Activated CD4-positive, alpha-beta T cell treated with anti-CD3 and anti-CD28 coated beads for 36 hours (primary cell): ENCODE results near the gene TMEM221. TPM values are rescaled to one million over a fixed set of nuclear protein-coding genes. Genes with fewer than 3 reads are reported as not detected.

ENCODE experiments used
- ATAC-seq: fragments of 200-7000 bp; cut with Tn5 transposase; one replicate; pipeline ENCODE4 v1.10.0; 2021; ENCODE audit warnings: mild to moderate bottlenecking, moderate library complexity
- CTCF ChIA-PET: fragments of 350-600 bp; sonication (Branson Sonifier 250); formaldehyde crosslinking; loops from one replicate; lab custom pipeline; 2021; ENCODE audit warnings: antibody characterized with exemption; lab: Charles Lee
- POLR2A ChIA-PET: fragments of 350-600 bp; sonication (Branson Sonifier 250); formaldehyde crosslinking; loops from one replicate; lab custom pipeline; 2021; ENCODE audit warnings: antibody characterized with exemption, inconsistent platforms; lab: Charles Lee
- DNase-seq: peaks from one replicate; pipeline ENCODE4 v3.0.0-alpha.2; 2020
- H3K27ac Mint-ChIP-seq: one replicate; pipeline ENCODE4 v1.8.0; 2021; ENCODE audit warnings: mixed read lengths
- H3K27me3 Mint-ChIP-seq: one replicate; pipeline ENCODE4 v1.8.0; 2021; ENCODE audit warnings: mixed read lengths
- H3K36me3 Mint-ChIP-seq: one replicate; pipeline ENCODE4 v1.8.0; 2021; ENCODE audit warnings: low read depth, mixed read lengths
- H3K4me1 Mint-ChIP-seq: one replicate; pipeline ENCODE4 v1.8.0; 2021; ENCODE audit warnings: mixed read lengths
- H3K4me3 Mint-ChIP-seq: one replicate; pipeline ENCODE4 v1.8.0; 2021; ENCODE audit warnings: mild to moderate bottlenecking, moderate library complexity, mixed read lengths
- H3K9me3 Mint-ChIP-seq: one replicate; pipeline ENCODE4 v1.8.0; 2021; ENCODE audit warnings: low read depth, mixed read lengths
- intact Hi-C, 2 experiments: fragments of 100-400 bp; cut with DNase I in 1 of 2; cut with micrococcal nuclease in 1 of 2; formaldehyde crosslinking; loops; one replicate each; pipeline versions ENCODE4 v1.14.2 to v1.15.1; 2022 to 2024; cut with DNase I, micrococcal nuclease
- total RNA-seq, 2 experiments: library from RNA; stranded (reverse); gene quantifications; one replicate each; pipeline ENCODE4 v1.2.3, GENCODE V29; 2021

TMEM221 gene
- total RNA-seq, 2 experiments from 2014 or later: not detected

GRCh38 chr19:17456127-17456526 lies 7.7 kb upstream of the TMEM221 start:
- Mint-ChIP-seq H3K9me3 (no peaks in the 10 kb centered on the region), H3K4me3 (no peak overlapping the region), H3K36me3 (no peaks in the 10 kb centered on the region), H3K27ac (no peak overlapping the region), H3K4me1 (peaks cover 6% of the 10 kb centered on the region), H3K27me3 (peaks cover 33% of the 10 kb centered on the region)
- DNase-seq: no peak
- CTCF ChIA-PET: interaction anchor here (0.9 kb wide), 1 partner anchor 10 kb away, joined by 3 read pairs; no protein-coding TSS in a partner anchor
- intact Hi-C loops: no loop called here
- no peak for ATAC-seq
- POLR2A ChIA-PET: no interaction called here

GRCh38 chr19:17455308-17456123 lies 7.0 kb upstream of the TMEM221 start:
- Mint-ChIP-seq H3K27ac (no peak overlapping the region), H3K36me3 (no peaks in the 10 kb centered on the region), H3K27me3 (peaks cover 33% of the 10 kb centered on the region), H3K4me3 (no peak overlapping the region), H3K4me1 (peaks cover 12% of the 10 kb centered on the region), H3K9me3 (no peaks in the 10 kb centered on the region)
- CTCF ChIA-PET: interaction anchor here (0.5 to 1.6 kb wide), 2 partner anchors 14 to 366 kb away, joined by 3 to 6 read pairs; partner anchors contain the start of gene INSL3
- POLR2A ChIA-PET: no interaction called here
- no peak for ATAC-seq
- intact Hi-C loops: no loop called here
- no peak for DNase-seq

GRCh38 chr19:17454576-17455071 lies 6.2 kb upstream of the TMEM221 start:
- POLR2A ChIA-PET: no interaction called here
- H3K9me3 Mint-ChIP-seq: no peaks in the 10 kb centered on the region
- H3K36me3 Mint-ChIP-seq: no peaks in the 10 kb centered on the region
- H3K4me3 Mint-ChIP-seq: no peak overlapping the region
- DNase-seq: no peak
- no peak for ATAC-seq
- peaks cover 35% of the 10 kb centered on the region for H3K27me3 Mint-ChIP-seq
- H3K4me1 Mint-ChIP-seq: peaks cover 20% of the 10 kb centered on the region
- H3K27ac Mint-ChIP-seq: no peak overlapping the region
- CTCF ChIA-PET: interaction anchor here (0.5 to 1.6 kb wide), 6 partner anchors 10 to 367 kb away, joined by 3 to 8 read pairs (median 4); partner anchors contain the start of gene INSL3
- intact Hi-C loops: loop anchor here in 1 of 2 experiments (5.0 kb wide), 1 partner anchor 118 kb away; no protein-coding TSS in a partner anchor

GRCh38 chr19:17451820-17452219 lies 3.4 kb upstream of the TMEM221 start:
- CTCF ChIA-PET: interaction anchor here (0.6 to 0.9 kb wide), 3 partner anchors 17 to 869 kb away, joined by 4 read pairs; partner anchors contain the start of gene MPV17L2
- intact Hi-C loops: loop anchor here (2.0 to 5.0 kb wide), 4 partner anchors 15 to 403 kb away; partner anchors contain the start of gene PGLS (in 1 of the 2)
- no peak overlapping the region for H3K27ac Mint-ChIP-seq
- no peak overlapping the region for H3K4me3 Mint-ChIP-seq
- ATAC-seq (no peak), DNase-seq (no peak)
- no peaks in the 10 kb centered on the region for H3K36me3 Mint-ChIP-seq
- H3K9me3 Mint-ChIP-seq: no peaks in the 10 kb centered on the region
- POLR2A ChIA-PET: no interaction called here
- peaks cover 35% of the 10 kb centered on the region for H3K27me3 Mint-ChIP-seq
- H3K4me1 Mint-ChIP-seq: peaks cover 20% of the 10 kb centered on the region

GRCh38 chr19:17450264-17451075 lies 2.0 kb upstream of the TMEM221 start:
- ChIA-PET POLR2A (no interaction called here), CTCF (interaction anchor here (0.6 to 1.3 kb wide), 4 partner anchors 10 to 106 kb away, joined by 3 to 6 read pairs (median 4); partner anchors contain the start of gene NXNL1)
- intact Hi-C loops: loop anchor here (1.0 to 5.0 kb wide), 5 partner anchors 30 to 157 kb away; partner anchors contain the start of genes COLGALT1 (in 1 of the 2), MVB12A (in 1 of the 2) and PGLS (in 1 of the 2)
- H3K27ac Mint-ChIP-seq: no peak overlapping the region
- no peaks in the 10 kb centered on the region for H3K9me3 Mint-ChIP-seq
- peaks cover 20% of the 10 kb centered on the region for H3K4me1 Mint-ChIP-seq
- DNase-seq: peak; percentile 73
- H3K36me3 Mint-ChIP-seq: no peaks in the 10 kb centered on the region
- H3K4me3 Mint-ChIP-seq: no peak overlapping the region
- peak; percentile 91 for ATAC-seq
- peaks cover 29% of the 10 kb centered on the region for H3K27me3 Mint-ChIP-seq

GRCh38 chr19:17447704-17448130 lies 751 bp downstream of the TMEM221 start:
- DNase-seq (no peak), ATAC-seq (no peak)
- Mint-ChIP-seq H3K9me3 (no peaks in the 10 kb centered on the region), H3K4me1 (peaks cover 16% of the 10 kb centered on the region), H3K4me3 (no peak overlapping the region), H3K36me3 (no peaks in the 10 kb centered on the region), H3K27ac (no peak overlapping the region), H3K27me3 (peaks cover 13% of the 10 kb centered on the region)
- intact Hi-C loops: no loop called here
- ChIA-PET POLR2A (no interaction called here), CTCF (interaction anchor here (0.7 to 2.6 kb wide), 8 partner anchors 9 to 641 kb away, joined by 3 to 8 read pairs (median 3); no protein-coding TSS in a partner anchor)

GRCh38 chr19:17445526-17446165 lies 2.8 kb downstream of the TMEM221 start:
- H3K27me3 Mint-ChIP-seq: peaks cover 13% of the 10 kb centered on the region

GRCh38 chr19:17441241-17442021 lies 7.0 kb downstream of the TMEM221 start:
- H3K4me1 Mint-ChIP-seq: no peaks in the 10 kb centered on the region
- ATAC-seq (peak; percentile 84), DNase-seq (peak; percentile 41)
- no peaks in the 10 kb centered on the region for H3K36me3 Mint-ChIP-seq
- H3K27ac Mint-ChIP-seq: no peak overlapping the region
- H3K4me3 Mint-ChIP-seq: no peak overlapping the region
- ChIA-PET POLR2A (interaction anchor here (0.6 to 0.7 kb wide), 3 partner anchors 32 to 201 kb away, joined by 3 to 8 read pairs (median 3); no protein-coding TSS in a partner anchor), CTCF (interaction anchor here (0.6 to 1.6 kb wide), 15 partner anchors 13 to 1294 kb away, joined by 3 to 9 read pairs (median 3); partner anchors contain the start of gene MVB12A)
- no peaks in the 10 kb centered on the region for H3K9me3 Mint-ChIP-seq
- H3K27me3 Mint-ChIP-seq: no peaks in the 10 kb centered on the region
- intact Hi-C loops: loop anchor here (1.0 kb wide), 1 partner anchor 25 kb away; no protein-coding TSS in a partner anchor

More at GRCh38 chr19:17445526-17446165, 2.8 kb downstream of the TMEM221 start:
- no peak overlapping the region for H3K4me3 Mint-ChIP-seq
- ATAC-seq (no peak), DNase-seq (no peak)
- no peaks in the 10 kb centered on the region for H3K36me3 Mint-ChIP-seq
- H3K4me1 Mint-ChIP-seq: peaks cover 10% of the 10 kb centered on the region
- ChIA-PET CTCF (interaction anchor here (0.5 to 2.6 kb wide), 3 partner anchors 8 to 665 kb away, joined by 3 to 8 read pairs (median 5); no protein-coding TSS in a partner anchor), POLR2A (interaction anchor here (0.7 kb wide), 1 partner anchor 94 kb away, joined by 3 read pairs; no protein-coding TSS in a partner anchor)
- no peaks in the 10 kb centered on the region for H3K9me3 Mint-ChIP-seq
- H3K27ac Mint-ChIP-seq: no peak overlapping the region
- intact Hi-C loops: no loop called here

- Mint-ChIP-seq H3K27me3 (no peaks in the 10 kb centered on the region), H3K4me1 (no peaks in the 10 kb centered on the region), H3K4me3 (no peak overlapping the region), H3K27ac (no peak overlapping the region), H3K9me3 (no peaks in the 10 kb centered on the region), H3K36me3 (no peaks in the 10 kb centered on the region)
- ATAC-seq (no peak), DNase-seq (no peak)
- intact Hi-C loops: no loop called here
- ChIA-PET POLR2A (no interaction called here), CTCF (interaction anchor here (1.0 to 1.5 kb wide), 3 partner anchors 9 to 25 kb away, joined by 3 to 5 read pairs (median 3); partner anchors contain the start of gene TMEM221)
Measured at GRCh38 chr19:17436874-17437267, 11.6 kb downstream of the TMEM221 start.
